Endothelial cell of umbilical vein (primary cell): ENCODE measurements around the gene ZNF283. TPM values are rescaled to one million over a fixed set of nuclear protein-coding genes. Genes with fewer than 3 reads are reported as not detected.

ENCODE experiments used
- BruUV-seq: library from RNA; stranded (reverse); fragments of 400-500 nt; replicated peaks from 2 replicates; lab custom pipeline; 2021; lab: Mats Ljungman, UMichigan
- CTCF ChIA-PET: fragments of 300-600, 350-600 bp; sonication (Branson Sonifier 250); formaldehyde crosslinking; loops from one replicate; lab custom pipeline; 2021; ENCODE audit warnings: antibody characterized with exemption, inconsistent platforms; lab: Charles Lee
- POLR2A ChIA-PET: fragments of 300-600, 350-600 bp; sonication (Branson Sonifier 250); formaldehyde crosslinking; loops from one replicate; lab custom pipeline; 2021; ENCODE audit warnings: antibody characterized with exemption, inconsistent platforms; lab: Charles Lee
- DNase-seq: peaks from one replicate; pipeline ENCODE4 v3.0.0-alpha.2; 2011; ENCODE audit warnings: low read depth, low spot score
- FAIRE-seq: peaks from 2 replicates; lab custom pipeline; 2011; peaks lifted over from hg19 to GRCh38; lab: Jason Lieb, UNC
- H2AFZ ChIP-seq: 2 replicates; pipeline ENCODE4 v1.6.0; 2012; ENCODE audit warnings: low read depth, low read length, control low read depth, inconsistent platforms
- H3K27ac ChIP-seq: 2 replicates; pipeline ENCODE4 v1.5.1; 2011; ENCODE audit warnings: low read depth, mild to moderate bottlenecking, control low read depth, low read length, moderate library complexity; ENCODE audit not compliant: insufficient read depth
- H3K27me3 ChIP-seq, 2 experiments: 2 replicates each; pipeline versions ENCODE4 v1.6.0 to v1.6.1; 2011; ENCODE audit warnings: low read length in 2 of 2, mixed read lengths in 1 of 2; ENCODE audit not compliant: control insufficient read depth in 2 of 2, insufficient read depth in 2 of 2
- H3K36me3 ChIP-seq, 2 experiments: 2 replicates in 1 of 2; 3 replicates in 1 of 2; pipeline ENCODE4 v1.5.1; 2011; ENCODE audit warnings: low read length in 2 of 2, mild to moderate bottlenecking in 1 of 2, moderate library complexity in 1 of 2; ENCODE audit not compliant: control insufficient read depth in 2 of 2, insufficient read depth in 2 of 2; ENCODE audit errors: extremely low read depth in 1 of 2
- H3K4me1 ChIP-seq: 3 replicates; pipeline ENCODE4 v1.5.1; 2011; ENCODE audit warnings: mild to moderate bottlenecking, low read length; ENCODE audit not compliant: control insufficient read depth, insufficient read depth; ENCODE audit errors: extremely low read depth
- H3K4me2 ChIP-seq: 2 replicates; pipeline ENCODE4 v1.6.1; 2011; ENCODE audit warnings: low read length, control low read depth, mixed read lengths; ENCODE audit not compliant: insufficient read depth
- H3K4me3 ChIP-seq, 3 experiments: fragments of 200-600 bp in 1 of 3; sonication (generic), shearing (Covaris generic) in 1 of 3; replicated peaks in 1 of 3; 2 replicates each; pipeline ENCODE4 v1.5.1; 2011 to 2016; ENCODE audit warnings: control low read depth in 3 of 3, low read length in 3 of 3, mild to moderate bottlenecking in 2 of 3, inconsistent platforms in 1 of 3, low read depth in 1 of 3, moderate library complexity in 1 of 3; ENCODE audit not compliant: insufficient read depth in 1 of 3
- H3K79me2 ChIP-seq: 2 replicates; pipeline ENCODE4 v1.6.0; 2012; ENCODE audit warnings: low read length, inconsistent platforms; ENCODE audit not compliant: control insufficient read depth, insufficient read depth
- H3K9ac ChIP-seq: replicated peaks from 2 replicates; pipeline ENCODE3; 2011; ENCODE audit warnings: low read length, control low read depth; ENCODE audit not compliant: insufficient read depth; ENCODE audit errors: extremely low read depth
- H3K9me1 ChIP-seq: replicated peaks from 3 replicates; pipeline ENCODE4 v1.6.0; 2011; ENCODE audit warnings: mild to moderate bottlenecking, low read length; ENCODE audit not compliant: control insufficient read depth, insufficient read depth; ENCODE audit errors: extremely low read depth
- H3K9me3 ChIP-seq: replicated peaks from 2 replicates; pipeline ENCODE4 v1.5.1; 2012; ENCODE audit warnings: low read length, inconsistent platforms; ENCODE audit not compliant: control insufficient read depth, insufficient read depth
- H4K20me1 ChIP-seq: replicated peaks from 2 replicates; pipeline ENCODE3; 2011; ENCODE audit warnings: mild to moderate bottlenecking, low read length; ENCODE audit not compliant: control insufficient read depth, insufficient read depth; ENCODE audit errors: extremely low read depth
- CTCF ChIP-seq, 2 donors: IDR thresholded peaks; 1 replicate in 1 of 2; 2 replicates in 1 of 2; pipeline ENCODE4 v1.5.1; 2011; ENCODE audit warnings: low read length in 2 of 2, mild to moderate bottlenecking in 2 of 2, moderate library complexity in 2 of 2, control low read depth in 1 of 2, inconsistent platforms in 1 of 2, low read depth in 1 of 2; ENCODE audit not compliant: insufficient read depth in 1 of 2; ENCODE audit errors: extremely low read depth in 1 of 2
- EZH2 ChIP-seq: IDR thresholded peaks from 2 replicates; pipeline ENCODE4 v1.6.1; 2012; ENCODE audit warnings: borderline replicate concordance, low read depth, mild to moderate bottlenecking, moderate library complexity, low read length, inconsistent platforms; ENCODE audit not compliant: severe bottlenecking
- FOS ChIP-seq: IDR thresholded peaks from 2 replicates; pipeline ENCODE4 v1.6.1; 2011; ENCODE audit warnings: mild to moderate bottlenecking, low read length, moderate library complexity, borderline replicate concordance; ENCODE audit not compliant: insufficient read depth
- GATA2 ChIP-seq: IDR thresholded peaks from 2 replicates; pipeline ENCODE4 v1.7.0; 2011; ENCODE audit warnings: low read depth, mild to moderate bottlenecking, moderate library complexity, mixed read lengths, low read length; ENCODE audit not compliant: insufficient read length, insufficient read depth
- JUN ChIP-seq: IDR thresholded peaks from 2 replicates; pipeline ENCODE4 v1.6.1; 2011; ENCODE audit warnings: borderline replicate concordance, low read depth; ENCODE audit not compliant: insufficient read length, insufficient read depth
- MAX ChIP-seq: IDR thresholded peaks from 2 replicates; pipeline ENCODE4 v1.6.1; 2011; ENCODE audit not compliant: insufficient read depth, insufficient read length
- MYC ChIP-seq: IDR thresholded peaks from one replicate; pipeline ENCODE4 v1.6.1; 2011; ENCODE audit warnings: mild to moderate bottlenecking, low read depth, low read length
- POLR2A ChIP-seq: IDR thresholded peaks from 2 replicates; pipeline ENCODE4 v1.6.1; 2012; ENCODE audit warnings: low read depth, mild to moderate bottlenecking, control low read depth, low read length
- POLR2AphosphoS5 ChIP-seq: IDR thresholded peaks from 2 replicates; pipeline ENCODE4 v1.6.1; 2012; ENCODE audit warnings: low read depth, mild to moderate bottlenecking, control low read depth, low read length, moderate library complexity; ENCODE audit not compliant: insufficient read depth
- dilution Hi-C: fragments of 300-500 bp; cut with MboI; formaldehyde crosslinking; loops from one replicate; pipeline ENCODE4 v1.15.0; 2019; ENCODE audit warnings: low sequenced_read_pairs; ENCODE audit not compliant: extremely low pct_ligation_motif_present
- intact Hi-C: fragments of 100-400 bp; cut with micrococcal nuclease; formaldehyde crosslinking; loops from one replicate; pipeline ENCODE4 v1.10.0; 2022
- polyA plus RNA-seq, 4 experiments: library from polyadenylated mRNA; depleted of rRNA in 3 of 4; stranded (reverse) in 3 of 4; unstranded in 1 of 4; fragments of >200 nt; gene quantifications; 2 replicates each; pipeline versions ENCODE4 v1.2.1 to v1.2.3, GENCODE V29; 2011 to 2012; ENCODE audit warnings: missing spikeins in 1 of 4
- total RNA-seq: library from RNA; stranded (reverse); gene quantifications from 2 replicates; pipeline ENCODE4 v1.2.3, GENCODE V29; 2021

ZNF283 gene
- total and polyA plus RNA-seq, 2 donors (not counting 3 experiments of a cell fraction or from before 2014, with no cell fraction given), result 1.9 to 10.7 TPM

DNA sequence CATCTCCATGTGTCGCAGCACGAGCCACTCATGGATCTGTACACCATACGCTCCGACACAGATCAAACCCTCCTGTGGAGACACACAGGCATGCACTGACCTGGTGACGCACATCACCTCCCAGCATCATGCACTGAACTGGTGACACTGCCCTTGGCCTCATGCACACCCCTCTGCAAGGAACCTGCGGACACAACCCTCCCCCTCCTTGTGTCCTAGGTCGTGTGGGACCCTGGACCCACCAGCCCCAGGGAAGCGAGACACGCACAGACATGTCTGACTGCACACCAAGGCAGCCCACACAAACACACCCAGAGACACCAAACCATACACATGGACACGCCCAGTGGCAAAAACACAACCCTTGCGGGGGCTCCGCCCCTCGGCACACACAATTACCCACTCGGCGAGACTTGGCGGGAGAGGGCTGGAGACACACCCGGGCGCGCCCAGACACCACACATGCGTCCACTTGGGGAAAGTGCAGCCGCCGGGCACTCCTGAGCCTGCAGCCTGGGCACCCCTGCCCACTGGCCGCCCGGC is 44.4 kb upstream of the ZNF283 start:
- Histone ChIP-seq H3K36me3 (no peaks in the 10 kb centered on the region), H3K9me3 (no peaks in the 10 kb centered on the region), H3K9ac (no peak overlapping the region), H3K79me2 (no peaks in the 10 kb centered on the region), H3K4me2 (no peak overlapping the region), H3K4me1 (peaks cover 26% of the 10 kb centered on the region), H3K27me3 (no peaks in the 10 kb centered on the region), H3K9me1 (no peaks in the 10 kb centered on the region), H3K27ac (no peak overlapping the region), H4K20me1 (no peaks in the 10 kb centered on the region), H3K4me3 (no peak overlapping the region), H2AFZ (no peak overlapping the region)
- dilution Hi-C loops (no loop called here), intact Hi-C loops (no loop called here)
- TF ChIP-seq GATA2, result no peak
- TF ChIP-seq EZH2, result no peak
- TF ChIP-seq MAX, result no peak
- no peak for TF ChIP-seq POLR2AphosphoS5
- TF ChIP-seq CTCF (IDR thresholded peaks at IDR 0.05; ENCODE audit: extremely low read depth in 1 of 2, insufficient read depth in 1 of 2, low read depth in 1 of 2, low read length in 2 of 2), result no peak
- TF ChIP-seq FOS, result no peak
- TF ChIP-seq JUN, result no peak
- TF ChIP-seq MYC, result no peak
- TF ChIP-seq POLR2A, result no peak
- BruUV-seq, result no TSS peak
- DNase-seq (no peak), FAIRE-seq (no peak)
- POLR2A ChIA-PET, result no interaction called here
- CTCF ChIA-PET, result interaction anchor here (1.0 kb wide), 1 partner anchor 37 kb away, joined by 3 read pairs; no protein-coding TSS in a partner anchor
